Activated CD8-positive, alpha-beta memory T cell treated with anti-CD3 and anti-CD28 coated beads, Interleukin-2, amount 50 U/mL, for 1 hour (primary cell): ENCODE results near the gene NDFIP2.

ENCODE experiments used
- DNase-seq: peaks from one replicate; pipeline ENCODE4 v3.0.0-alpha.2; 2020; ENCODE audit errors: extremely low read depth

The NDFIP2 gene

DNA sequence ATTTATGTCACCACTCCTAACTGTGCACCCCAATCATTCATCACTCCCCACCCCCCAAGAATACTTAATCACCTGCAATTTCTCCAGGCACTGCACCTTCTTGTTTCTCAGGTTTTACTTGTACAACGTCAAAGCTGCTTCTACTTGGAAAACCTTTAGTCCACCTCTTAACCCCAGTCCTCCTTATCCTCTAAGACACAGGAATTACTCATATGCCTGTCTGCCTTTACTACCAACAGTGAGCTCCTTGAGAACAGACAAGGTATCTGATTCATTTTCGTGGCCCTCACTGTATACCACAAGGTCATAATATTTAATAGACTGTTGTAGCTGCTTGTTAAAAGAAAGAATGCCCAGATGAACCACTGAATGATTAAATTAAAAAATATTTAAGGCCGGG, 21.0 kb upstream of the NDFIP2 start:
- no peak for DNase-seq

GRCh38 chr13:79462895-79463294, 18.1 kb upstream of the NDFIP2 start:
- no peak for DNase-seq

DNA sequence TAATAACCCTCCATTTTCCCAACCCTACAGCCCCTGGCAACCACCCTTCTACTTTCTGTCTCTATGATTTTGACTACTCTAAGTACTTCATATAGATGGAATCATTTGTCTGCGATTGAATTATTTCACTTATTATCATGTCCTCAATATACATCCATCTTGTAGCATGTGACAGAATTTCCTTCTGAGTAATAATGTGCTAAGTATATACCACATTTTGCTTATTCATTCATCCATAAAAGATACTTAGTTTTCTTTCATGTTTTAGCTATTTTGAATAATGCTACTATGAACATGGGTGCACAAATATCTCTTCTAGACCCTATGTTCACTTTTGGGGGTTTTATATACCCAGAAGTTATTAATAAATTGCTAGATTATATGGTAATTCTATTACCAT, 17.4 kb upstream of the NDFIP2 start:
- no peak for DNase-seq

GRCh38 chr13:79466872-79467271, 14.1 kb upstream of the NDFIP2 start:
- no peak for DNase-seq

- no peak for DNase-seq
These were observed 12.6 kb upstream of the NDFIP2 start for GRCh38 chr13:79468402-79468801.

- DNase-seq = no peak
These were observed 12.1 kb upstream of the NDFIP2 start for GRCh38 chr13:79468819-79469218.

GRCh38 chr13:79469608-79470007, 11.3 kb upstream of the NDFIP2 start:
- DNase-seq = no peak

GRCh38 chr13:79470666-79471065, 10.3 kb upstream of the NDFIP2 start:
- DNase-seq = no peak

GRCh38 chr13:79475569-79475968, 5.4 kb upstream of the NDFIP2 start:
- DNase-seq = no peak

DNA sequence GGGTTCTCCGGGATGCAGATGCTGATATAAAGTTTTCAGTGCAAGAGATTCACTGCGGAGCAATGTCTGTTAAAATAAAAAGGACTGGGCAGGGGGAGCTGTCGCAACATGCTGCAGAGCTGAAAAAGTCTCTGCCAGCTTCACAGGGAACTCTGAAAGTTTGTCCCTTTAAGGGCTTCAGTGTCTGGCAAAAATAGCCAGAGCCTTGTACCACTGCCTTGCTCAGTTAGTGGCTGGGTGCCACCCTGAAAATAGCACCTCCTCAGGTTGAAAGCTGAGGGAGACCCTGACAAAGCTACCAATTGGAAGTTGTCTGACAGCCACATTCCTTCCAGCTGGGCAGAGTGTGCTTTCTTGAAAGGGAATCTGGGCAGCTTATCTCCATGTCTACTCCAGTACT, 3.0 kb upstream of the NDFIP2 start:
- no peak for DNase-seq

DNA sequence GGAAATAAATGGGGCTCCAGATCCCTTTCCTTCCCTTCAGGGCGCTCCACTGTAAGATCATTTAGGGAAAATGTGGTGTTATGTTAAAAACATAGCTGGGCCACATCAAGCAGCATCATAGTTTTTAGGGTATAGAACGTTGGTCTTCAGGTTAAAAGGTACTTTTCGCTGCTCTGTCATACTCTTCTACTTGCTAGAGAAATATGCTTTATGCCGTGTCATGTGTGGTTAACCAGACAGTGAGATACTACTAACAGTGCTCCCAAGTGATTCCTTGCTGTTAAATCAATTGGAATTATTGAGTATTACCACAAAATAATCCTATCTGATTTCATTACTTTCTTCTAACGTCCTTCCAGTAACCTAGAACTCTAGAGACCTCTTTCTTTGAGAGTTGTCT, 1.1 kb upstream of the NDFIP2 start:
- DNase-seq = no peak

DNA sequence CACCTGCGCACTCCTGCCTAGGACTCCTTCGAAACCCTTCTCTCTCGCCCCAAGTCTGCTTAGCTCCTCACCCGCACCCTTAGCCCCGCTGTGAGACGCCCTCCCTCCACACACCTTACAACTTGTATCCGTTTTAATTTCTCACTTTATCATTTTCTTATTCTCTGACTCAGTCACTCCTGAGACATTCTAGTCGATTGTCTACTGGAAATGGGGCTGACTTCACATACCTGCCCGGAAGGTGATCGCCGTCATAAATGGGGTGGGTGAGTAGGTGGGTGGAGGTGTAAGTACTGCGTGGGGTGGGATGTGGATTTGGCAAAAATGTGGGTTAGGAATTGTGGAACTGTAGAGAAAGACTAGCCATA, 714 bp downstream of the NDFIP2 start:
- DNase-seq = peak; percentile 16

DNA sequence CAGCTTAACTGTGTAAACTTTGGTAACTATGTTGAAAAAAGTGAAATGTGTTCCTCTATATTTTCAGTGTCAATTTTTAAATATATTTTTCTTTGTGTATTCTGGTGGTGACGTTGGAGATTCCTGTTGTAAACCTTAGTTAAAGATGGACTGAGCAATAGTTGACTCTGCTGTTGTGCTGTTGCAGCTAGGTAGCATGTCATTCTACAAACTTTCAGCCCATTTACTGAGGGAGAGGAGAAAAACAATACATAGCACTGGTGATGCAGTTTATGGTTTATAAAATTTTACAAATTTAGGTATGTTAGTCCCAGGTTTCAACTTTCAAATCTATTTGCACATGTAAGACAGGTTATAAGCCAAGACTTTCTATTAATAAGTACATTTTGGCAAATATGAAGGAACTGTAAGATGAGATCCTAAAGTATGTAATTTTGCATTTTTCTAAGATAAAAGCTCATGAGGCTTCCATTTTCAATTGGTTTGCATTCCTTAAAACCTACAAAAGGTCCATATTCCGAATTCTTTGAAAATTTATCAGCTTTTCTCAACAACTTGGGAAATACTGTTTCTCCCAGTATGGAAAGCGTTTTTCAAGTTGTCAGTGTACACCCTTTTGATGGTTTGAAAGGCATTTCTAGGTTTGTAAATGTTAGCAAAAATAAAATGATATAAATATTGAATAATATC, 1.5 kb downstream of the NDFIP2 start:
- DNase-seq = no peak

GRCh38 chr13:79483086-79483706, 2.2 kb downstream of the NDFIP2 start:
- no peak for DNase-seq

- DNase-seq = no peak
These were observed 4.3 kb downstream of the NDFIP2 start for GRCh38 chr13:79485014-79485811.

DNA sequence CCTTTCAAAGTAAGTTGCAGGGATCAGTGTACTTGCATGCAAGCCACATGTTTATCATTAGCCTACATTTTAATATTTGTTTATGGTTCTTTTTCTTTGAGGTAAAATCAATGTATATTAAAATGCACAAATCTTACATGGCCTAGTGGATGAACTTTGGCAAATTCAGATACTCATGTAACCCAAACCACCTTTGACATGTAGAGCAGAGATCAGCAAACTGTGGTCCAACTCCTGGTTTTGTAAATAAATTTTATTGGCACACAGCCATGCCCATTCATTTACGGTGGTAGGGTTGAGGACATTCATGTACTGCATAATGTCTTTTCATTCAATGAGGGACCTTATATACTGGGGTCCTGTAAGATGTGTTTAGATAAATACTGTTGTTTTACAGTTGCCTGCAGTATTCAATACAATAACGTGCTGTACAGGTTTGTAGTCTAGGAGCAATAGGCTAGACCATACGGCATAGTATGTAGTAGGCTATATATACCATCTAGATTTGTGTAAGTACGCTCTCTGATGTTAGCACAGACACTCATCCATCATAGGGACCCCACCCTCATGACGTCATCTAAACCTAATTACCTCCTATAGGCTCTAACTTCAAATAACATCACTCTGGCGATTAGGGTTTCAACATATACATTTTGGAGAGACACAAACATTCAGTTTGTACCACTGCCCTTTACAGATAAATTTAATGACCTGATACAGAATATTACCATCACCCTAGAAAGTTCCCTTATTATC, 5.7 kb downstream of the NDFIP2 start:
- DNase-seq = no peak

GRCh38 chr13:79490326-79490725, 9.4 kb downstream of the NDFIP2 start:
- no peak for DNase-seq

DNA sequence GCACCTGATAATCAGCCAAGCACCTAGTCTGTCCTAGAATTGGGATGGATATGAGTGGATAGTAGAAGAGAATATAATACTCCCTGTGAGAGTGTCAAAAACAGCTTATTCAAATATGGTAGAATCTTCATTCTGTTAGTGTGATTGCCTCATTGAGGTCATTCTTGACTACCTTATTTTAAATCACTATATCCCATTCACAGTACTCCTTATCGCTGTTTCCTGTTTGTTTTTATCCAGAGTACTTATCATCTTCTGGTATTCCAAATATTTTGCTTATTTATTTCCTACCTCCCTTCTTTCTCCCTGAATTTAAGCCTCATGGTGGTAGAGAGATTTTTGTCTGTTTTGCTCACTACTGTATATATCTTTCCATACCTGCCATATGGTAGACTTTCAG, 9.9 kb downstream of the NDFIP2 start:
- no peak for DNase-seq

DNA sequence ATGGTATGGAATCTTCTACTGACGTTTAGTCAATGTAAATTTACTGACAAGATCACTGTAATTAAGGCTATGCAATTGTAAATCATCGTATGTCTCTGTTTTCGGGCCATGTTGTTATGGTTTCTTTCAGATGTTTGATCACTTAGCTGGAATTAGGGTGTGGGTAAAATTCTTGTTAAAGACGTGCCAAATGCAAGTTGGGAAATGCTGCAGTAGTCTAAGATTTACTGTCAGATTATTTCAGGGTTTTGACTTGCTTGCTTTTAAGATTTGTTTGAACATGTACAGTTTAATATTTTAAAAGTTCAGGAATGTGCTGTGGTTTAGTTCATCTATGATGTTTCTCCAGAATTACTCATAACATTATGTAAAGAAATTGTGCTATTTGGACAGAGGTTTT, 10.8 kb downstream of the NDFIP2 start:
- no peak for DNase-seq

GRCh38 chr13:79492313-79492798, 11.4 kb downstream of the NDFIP2 start:
- no peak for DNase-seq

GRCh38 chr13:79492918-79493594, 12.1 kb downstream of the NDFIP2 start:
- DNase-seq = no peak

DNA sequence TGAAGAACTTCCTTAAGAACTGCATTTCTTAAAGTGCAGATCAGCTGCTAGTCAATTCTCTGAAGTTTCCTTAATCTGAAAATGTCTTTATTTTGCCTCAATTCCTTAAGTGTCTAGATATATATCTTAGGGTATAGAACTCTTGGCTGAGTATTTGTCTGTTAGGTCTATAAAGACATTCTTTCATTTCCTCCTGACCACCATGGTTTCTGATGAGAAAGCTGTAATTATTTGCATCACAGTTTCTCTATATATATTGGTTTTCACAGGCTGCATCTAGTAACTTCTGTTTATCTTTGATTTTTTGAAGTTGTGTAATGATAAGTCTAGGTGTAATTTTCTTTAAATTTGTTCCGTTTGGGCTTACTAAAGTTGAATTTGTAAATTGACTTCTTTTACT, 15.2 kb downstream of the NDFIP2 start:
- no peak for DNase-seq
